Measurements from ENCODE around the gene AFAP1L2. TPM values are rescaled to one million over a fixed set of nuclear protein-coding genes. Genes with fewer than 3 reads are reported as not detected.

The AFAP1L2 gene
- total RNA-seq, 1 donor from 2014 or later: 3.6 TPM

- no peak for DNase-seq
- no peak overlapping the region for H3K27ac Mint-ChIP-seq
- no peaks in the 10 kb centered on the region for H3K36me3 Mint-ChIP-seq (ENCODE audit: low read depth)
- H3K4me1 Mint-ChIP-seq: no peaks in the 10 kb centered on the region
- intact Hi-C loops (cut with micrococcal nuclease): no loop called here
- no peaks in the 10 kb centered on the region for H3K9me3 Mint-ChIP-seq
- no peak overlapping the region for H3K4me3 Mint-ChIP-seq
- peaks cover 2% of the 10 kb centered on the region for H3K27me3 Mint-ChIP-seq
Measured at GRCh38 chr10:114322344-114322743, 82.0 kb downstream of the AFAP1L2 start.

- H3K27me3 Mint-ChIP-seq: peaks cover 2% of the 10 kb centered on the region
- H3K9me3 Mint-ChIP-seq: no peaks in the 10 kb centered on the region
- DNase-seq: no peak
- H3K4me3 Mint-ChIP-seq: no peak overlapping the region
- H3K27ac Mint-ChIP-seq: no peak overlapping the region
- no peaks in the 10 kb centered on the region for H3K36me3 Mint-ChIP-seq (ENCODE audit: low read depth)
- H3K4me1 Mint-ChIP-seq: no peaks in the 10 kb centered on the region
- intact Hi-C loops (cut with micrococcal nuclease): no loop called here
Measured at GRCh38 chr10:114320249-114321116, 83.8 kb downstream of the AFAP1L2 start.

GRCh38 chr10:114319406-114320248 is 84.7 kb downstream of the AFAP1L2 start:
- DNase-seq: no peak
- Mint-ChIP-seq H3K4me1 (no peaks in the 10 kb centered on the region), H3K27me3 (peaks cover 2% of the 10 kb centered on the region), H3K4me3 (no peak overlapping the region), H3K9me3 (no peaks in the 10 kb centered on the region), H3K27ac (no peak overlapping the region), H3K36me3 (ENCODE audit: low read depth) (no peaks in the 10 kb centered on the region)
- intact Hi-C loops (cut with micrococcal nuclease): no loop called here

GRCh38 chr10:114316744-114317143 is 87.6 kb downstream of the AFAP1L2 start:
- no peak overlapping the region for H3K27ac Mint-ChIP-seq
- DNase-seq: no peak
- peaks cover 2% of the 10 kb centered on the region for H3K27me3 Mint-ChIP-seq
- H3K4me3 Mint-ChIP-seq: no peak overlapping the region
- no peaks in the 10 kb centered on the region for H3K9me3 Mint-ChIP-seq
- intact Hi-C loops (cut with micrococcal nuclease): no loop called here
- H3K4me1 Mint-ChIP-seq: no peaks in the 10 kb centered on the region
- no peaks in the 10 kb centered on the region for H3K36me3 Mint-ChIP-seq (ENCODE audit: low read depth)

- intact Hi-C loops (cut with micrococcal nuclease): no loop called here
- no peaks in the 10 kb centered on the region for H3K36me3 Mint-ChIP-seq (ENCODE audit: low read depth)
- no peak overlapping the region for H3K27ac Mint-ChIP-seq
- H3K4me3 Mint-ChIP-seq: no peak overlapping the region
- no peaks in the 10 kb centered on the region for H3K4me1 Mint-ChIP-seq
- H3K9me3 Mint-ChIP-seq: no peaks in the 10 kb centered on the region
- peaks cover 2% of the 10 kb centered on the region for H3K27me3 Mint-ChIP-seq
- no peak for DNase-seq
Measured at GRCh38 chr10:114315566-114316420, 88.5 kb downstream of the AFAP1L2 start.

- no peak for DNase-seq
- no peak overlapping the region for H3K27ac Mint-ChIP-seq
- intact Hi-C loops (cut with micrococcal nuclease): loop anchor here (5.0 kb wide), 1 partner anchor 33 kb away; no protein-coding TSS in a partner anchor
- H3K9me3 Mint-ChIP-seq: no peaks in the 10 kb centered on the region
- peaks cover 2% of the 10 kb centered on the region for H3K27me3 Mint-ChIP-seq
- no peaks in the 10 kb centered on the region for H3K36me3 Mint-ChIP-seq (ENCODE audit: low read depth)
- no peaks in the 10 kb centered on the region for H3K4me1 Mint-ChIP-seq
- no peak overlapping the region for H3K4me3 Mint-ChIP-seq
Measured at GRCh38 chr10:114313866-114314265, 90.4 kb downstream of the AFAP1L2 start.

GRCh38 chr10:114313139-114313538 is 91.2 kb downstream of the AFAP1L2 start:
- H3K27me3 Mint-ChIP-seq: peaks cover under 1% of the 10 kb centered on the region
- no peak overlapping the region for H3K27ac Mint-ChIP-seq
- H3K4me1 Mint-ChIP-seq: no peaks in the 10 kb centered on the region
- H3K9me3 Mint-ChIP-seq: no peaks in the 10 kb centered on the region
- no peak overlapping the region for H3K4me3 Mint-ChIP-seq
- intact Hi-C loops (cut with micrococcal nuclease): loop anchor here (5.0 kb wide), 1 partner anchor 34 kb away; no protein-coding TSS in a partner anchor
- no peaks in the 10 kb centered on the region for H3K36me3 Mint-ChIP-seq (ENCODE audit: low read depth)
- DNase-seq: no peak

- Mint-ChIP-seq H3K9me3 (no peaks in the 10 kb centered on the region), H3K27me3 (no peaks in the 10 kb centered on the region), H3K27ac (no peak overlapping the region), H3K4me3 (no peak overlapping the region), H3K4me1 (peaks cover 4% of the 10 kb centered on the region), H3K36me3 (ENCODE audit: low read depth) (no peaks in the 10 kb centered on the region)
- DNase-seq: no peak
- intact Hi-C loops (cut with micrococcal nuclease): loop anchor here (5.0 kb wide), 1 partner anchor 36 kb away; no protein-coding TSS in a partner anchor
Measured at GRCh38 chr10:114311496-114312209, 92.6 kb downstream of the AFAP1L2 start.

GRCh38 chr10:114311023-114311422 is 93.3 kb downstream of the AFAP1L2 start:
- Mint-ChIP-seq H3K27ac (no peak overlapping the region), H3K36me3 (ENCODE audit: low read depth) (no peaks in the 10 kb centered on the region), H3K27me3 (no peaks in the 10 kb centered on the region), H3K9me3 (no peaks in the 10 kb centered on the region), H3K4me3 (no peak overlapping the region), H3K4me1 (peaks cover 4% of the 10 kb centered on the region)
- DNase-seq: no peak
- intact Hi-C loops (cut with micrococcal nuclease): loop anchor here (5.0 kb wide), 1 partner anchor 36 kb away; no protein-coding TSS in a partner anchor

- no peaks in the 10 kb centered on the region for H3K9me3 Mint-ChIP-seq
- no peaks in the 10 kb centered on the region for H3K27me3 Mint-ChIP-seq
- H3K27ac Mint-ChIP-seq: no peak overlapping the region
- no peaks in the 10 kb centered on the region for H3K36me3 Mint-ChIP-seq (ENCODE audit: low read depth)
- H3K4me1 Mint-ChIP-seq: peaks cover 4% of the 10 kb centered on the region
- intact Hi-C loops (cut with micrococcal nuclease): loop anchor here (5.0 kb wide), 1 partner anchor 37 kb away; no protein-coding TSS in a partner anchor
- DNase-seq: no peak
- H3K4me3 Mint-ChIP-seq: no peak overlapping the region
Measured at GRCh38 chr10:114310346-114310745, 94.0 kb downstream of the AFAP1L2 start.

GRCh38 chr10:114309364-114309651 is 95.0 kb downstream of the AFAP1L2 start:
- Mint-ChIP-seq H3K27me3 (no peaks in the 10 kb centered on the region), H3K4me3 (no peak overlapping the region), H3K4me1 (peaks cover 9% of the 10 kb centered on the region), H3K9me3 (no peaks in the 10 kb centered on the region), H3K36me3 (ENCODE audit: low read depth) (no peaks in the 10 kb centered on the region), H3K27ac (no peak overlapping the region)
- intact Hi-C loops (cut with micrococcal nuclease): loop anchor here (10.0 kb wide), 1 partner anchor 135 kb away; the partner anchor contains the start of genes CCDC186 and TDRD1
- DNase-seq: no peak

GRCh38 chr10:114308531-114309363 is 95.6 kb downstream of the AFAP1L2 start:
- Mint-ChIP-seq H3K27me3 (no peaks in the 10 kb centered on the region), H3K4me1 (peaks cover 14% of the 10 kb centered on the region), H3K36me3 (ENCODE audit: low read depth) (no peaks in the 10 kb centered on the region), H3K27ac (no peak overlapping the region), H3K9me3 (no peaks in the 10 kb centered on the region), H3K4me3 (no peak overlapping the region)
- no peak for DNase-seq
- intact Hi-C loops (cut with micrococcal nuclease): loop anchor here (10.0 kb wide), 1 partner anchor 134 kb away; the partner anchor contains the start of genes CCDC186 and TDRD1
